ENCODE measurements around the gene GAS1.

- TF ChIP-seq CTCF (IDR thresholded peaks at IDR 0.05) (no peak), EZH2 (IDR thresholded peaks at IDR 0.05; ENCODE audit: borderline replicate concordance, insufficient read depth, low read depth, low read length, poor library complexity, severe bottlenecking) (no peak)
Observed at GRCh38 chr9:86979657-86980056, 32.4 kb upstream of the GAS1 start.

Measured in B cell (primary cell).